GM11168 (cell line): Measurements from ENCODE around the gene PTPN1.
"Not testable (repeated sequence)": the region's sequence is repeated elsewhere in the genome, so short reads cannot be mapped to it uniquely, and the experiment has no call there.

ENCODE experiments used
- in situ Hi-C: fragments of 300-500 bp; cut with MboI; formaldehyde crosslinking; loops from one replicate; pipeline ENCODE4 v1.12.0; 2022; ENCODE audit warnings: low sequenced_read_pairs; ENCODE audit not compliant: unreplicated experiment

Gene PTPN1

GRCh38 chr20:50526403-50526989, 16.3 kb downstream of the PTPN1 start:
- in situ Hi-C loops, result no loop called here

GRCh38 chr20:50527068-50527605, 17.0 kb downstream of the PTPN1 start:
- in situ Hi-C loops, result no loop called here

GRCh38 chr20:50528129-50528528, 17.9 kb downstream of the PTPN1 start:
- in situ Hi-C loops, result no loop called here

- in situ Hi-C loops, result no loop called here
Observed at GRCh38 chr20:50528804-50529351, 18.7 kb downstream of the PTPN1 start.

GRCh38 chr20:50532221-50532620, 22.0 kb downstream of the PTPN1 start:
- in situ Hi-C loops, result no loop called here

- in situ Hi-C loops, result no loop called here
Observed at GRCh38 chr20:50533061-50533460, 22.9 kb downstream of the PTPN1 start.

- in situ Hi-C loops, result no loop called here
Observed at GRCh38 chr20:50533464-50533863, 23.3 kb downstream of the PTPN1 start.

GRCh38 chr20:50534567-50534966, 24.4 kb downstream of the PTPN1 start:
- in situ Hi-C loops, result no loop called here

GRCh38 chr20:50535162-50535561, 25.0 kb downstream of the PTPN1 start:
- in situ Hi-C loops, result no loop called here

- in situ Hi-C loops, result no loop called here
Observed at GRCh38 chr20:50536333-50536732, 26.1 kb downstream of the PTPN1 start.

- in situ Hi-C loops, result no loop called here
Observed at GRCh38 chr20:50537546-50538201, 27.5 kb downstream of the PTPN1 start.

GRCh38 chr20:50538276-50538675, 28.1 kb downstream of the PTPN1 start:
- in situ Hi-C loops, result no loop called here

- in situ Hi-C loops, result not testable (repeated sequence)
Observed at GRCh38 chr20:50539798-50540197, 29.6 kb downstream of the PTPN1 start.

- in situ Hi-C loops, result no loop called here
Observed at GRCh38 chr20:50540620-50541605, 30.7 kb downstream of the PTPN1 start.

- in situ Hi-C loops, result no loop called here
Observed at GRCh38 chr20:50541606-50542041, 31.4 kb downstream of the PTPN1 start.

GRCh38 chr20:50543326-50543725, 33.1 kb downstream of the PTPN1 start:
- in situ Hi-C loops, result no loop called here

- in situ Hi-C loops, result no loop called here
Observed at GRCh38 chr20:50545126-50545525, 34.9 kb downstream of the PTPN1 start.

- in situ Hi-C loops, result no loop called here
Observed at GRCh38 chr20:50546729-50547314, 36.6 kb downstream of the PTPN1 start.

- in situ Hi-C loops, result no loop called here
Observed at GRCh38 chr20:50547964-50548363, 37.8 kb downstream of the PTPN1 start.

GRCh38 chr20:50548396-50548795, 38.2 kb downstream of the PTPN1 start:
- in situ Hi-C loops, result no loop called here
